Breast epithelium (tissue), 3 donors: ENCODE results near the gene MPP3.

Experiments used
- POLR2A ChIP-seq: fragments of 450-650 bp; IDR thresholded peaks from one replicate; pipeline ENCODE4 v1.6.1; 2016; ENCODE audit warnings: antibody characterized with exemption, mild to moderate bottlenecking, moderate library complexity
- POLR2AphosphoS5 ChIP-seq, 3 donors: sonication (generic); formaldehyde crosslinking; IDR thresholded peaks; one replicate each; pipeline ENCODE4 v1.6.1; 2017; ENCODE audit warnings: antibody characterized with exemption in 3 of 3
- TF ChIP-seq, protein P1 (sequence below), 3 donors: fragments of 450-650 bp; IDR thresholded peaks; one replicate each; pipeline ENCODE4 v1.5.1; 2016 to 2017; ENCODE audit warnings: antibody characterized with exemption in 3 of 3, mild to moderate bottlenecking in 3 of 3, moderate library complexity in 3 of 3

DNA sequence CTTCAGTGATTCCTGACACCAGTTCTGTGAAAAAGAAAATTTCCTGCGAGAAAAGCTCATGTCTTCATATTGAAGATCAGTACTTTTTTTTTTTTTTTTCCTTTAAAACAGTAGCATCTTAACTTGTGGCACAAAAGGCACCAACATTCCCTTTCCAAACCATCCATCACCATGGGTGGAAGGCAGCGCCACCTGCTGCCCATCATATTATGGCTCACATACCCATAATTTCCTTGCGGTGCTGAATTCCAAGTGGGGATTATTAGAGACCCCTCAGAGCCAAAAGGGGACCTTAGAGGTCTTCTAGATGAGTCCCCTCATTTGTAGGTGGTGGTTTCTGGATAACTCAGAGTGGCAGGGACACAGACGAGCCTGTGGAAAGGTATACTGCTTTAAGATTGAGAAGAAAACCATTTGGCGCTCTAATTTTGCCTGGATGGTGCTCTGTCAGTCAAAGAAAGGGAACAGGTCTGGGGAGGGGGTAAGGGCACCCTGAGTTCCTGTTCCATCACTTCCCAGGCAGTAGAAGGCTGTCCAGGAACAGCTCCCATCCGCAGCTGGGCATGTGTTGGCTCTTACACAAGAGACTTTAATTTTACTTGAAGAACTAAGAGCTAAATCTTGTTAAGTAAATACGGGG lies 66.4 kb downstream of the MPP3 start:
- TF ChIP-seq, protein P1, sequence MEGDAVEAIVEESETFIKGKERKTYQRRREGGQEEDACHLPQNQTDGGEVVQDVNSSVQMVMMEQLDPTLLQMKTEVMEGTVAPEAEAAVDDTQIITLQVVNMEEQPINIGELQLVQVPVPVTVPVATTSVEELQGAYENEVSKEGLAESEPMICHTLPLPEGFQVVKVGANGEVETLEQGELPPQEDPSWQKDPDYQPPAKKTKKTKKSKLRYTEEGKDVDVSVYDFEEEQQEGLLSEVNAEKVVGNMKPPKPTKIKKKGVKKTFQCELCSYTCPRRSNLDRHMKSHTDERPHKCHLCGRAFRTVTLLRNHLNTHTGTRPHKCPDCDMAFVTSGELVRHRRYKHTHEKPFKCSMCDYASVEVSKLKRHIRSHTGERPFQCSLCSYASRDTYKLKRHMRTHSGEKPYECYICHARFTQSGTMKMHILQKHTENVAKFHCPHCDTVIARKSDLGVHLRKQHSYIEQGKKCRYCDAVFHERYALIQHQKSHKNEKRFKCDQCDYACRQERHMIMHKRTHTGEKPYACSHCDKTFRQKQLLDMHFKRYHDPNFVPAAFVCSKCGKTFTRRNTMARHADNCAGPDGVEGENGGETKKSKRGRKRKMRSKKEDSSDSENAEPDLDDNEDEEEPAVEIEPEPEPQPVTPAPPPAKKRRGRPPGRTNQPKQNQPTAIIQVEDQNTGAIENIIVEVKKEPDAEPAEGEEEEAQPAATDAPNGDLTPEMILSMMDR (IDR thresholded peaks at IDR 0.05), result peak; percentile 53 to 62 (median 54)
- TF ChIP-seq POLR2AphosphoS5 (IDR thresholded peaks at IDR 0.05) (no peak), POLR2A (no peak)
